Measurements from ENCODE around the gene CGNL1. TPM values are rescaled to one million over a fixed set of nuclear protein-coding genes. Genes with fewer than 3 reads are reported as not detected.

CGNL1 gene
- total RNA-seq, 2 donors from 2014 or later = 82.6 to 98.0 TPM

GRCh38 chr15:57518779-57519405 lies 142.6 kb downstream of the CGNL1 start:
- Mint-ChIP-seq H3K27ac (no peak overlapping the region), H3K4me3 (no peak overlapping the region), H3K27me3 (ENCODE audit: insufficient read depth) (no peaks in the 10 kb centered on the region), H3K36me3 (ENCODE audit: low read depth) (peaks cover 81% of the 10 kb centered on the region), H3K9me3 (no peaks in the 10 kb centered on the region), H3K4me1 (peaks cover 11% of the 10 kb centered on the region)
- no peak overlapping the region for H3K27ac ChIP-seq (ENCODE audit: low read depth, low read length)
- peaks cover 84% of the 10 kb centered on the region for H3K36me3 ChIP-seq (ENCODE audit: control insufficient read depth, insufficient read depth, low read length)
- H3K4me1 ChIP-seq (ENCODE audit: control insufficient read depth, insufficient read depth, low read length) = peaks cover 9% of the 10 kb centered on the region
- TF ChIP-seq, protein P1, sequence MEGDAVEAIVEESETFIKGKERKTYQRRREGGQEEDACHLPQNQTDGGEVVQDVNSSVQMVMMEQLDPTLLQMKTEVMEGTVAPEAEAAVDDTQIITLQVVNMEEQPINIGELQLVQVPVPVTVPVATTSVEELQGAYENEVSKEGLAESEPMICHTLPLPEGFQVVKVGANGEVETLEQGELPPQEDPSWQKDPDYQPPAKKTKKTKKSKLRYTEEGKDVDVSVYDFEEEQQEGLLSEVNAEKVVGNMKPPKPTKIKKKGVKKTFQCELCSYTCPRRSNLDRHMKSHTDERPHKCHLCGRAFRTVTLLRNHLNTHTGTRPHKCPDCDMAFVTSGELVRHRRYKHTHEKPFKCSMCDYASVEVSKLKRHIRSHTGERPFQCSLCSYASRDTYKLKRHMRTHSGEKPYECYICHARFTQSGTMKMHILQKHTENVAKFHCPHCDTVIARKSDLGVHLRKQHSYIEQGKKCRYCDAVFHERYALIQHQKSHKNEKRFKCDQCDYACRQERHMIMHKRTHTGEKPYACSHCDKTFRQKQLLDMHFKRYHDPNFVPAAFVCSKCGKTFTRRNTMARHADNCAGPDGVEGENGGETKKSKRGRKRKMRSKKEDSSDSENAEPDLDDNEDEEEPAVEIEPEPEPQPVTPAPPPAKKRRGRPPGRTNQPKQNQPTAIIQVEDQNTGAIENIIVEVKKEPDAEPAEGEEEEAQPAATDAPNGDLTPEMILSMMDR (conservative IDR thresholded peaks at IDR 0.05) = no peak
- no peaks in the 10 kb centered on the region for H3K27me3 ChIP-seq (ENCODE audit: control insufficient read depth, insufficient read depth, low read length, poor library complexity, severe bottlenecking)
- no peaks in the 10 kb centered on the region for H3K9me3 ChIP-seq (ENCODE audit: control insufficient read depth, low read length)
- no peak overlapping the region for H3K4me3 ChIP-seq (ENCODE audit: low read length)
- WGBS, 2 experiments (ENCODE audit: insufficient coverage in 1 of 2, insufficient read length in 1 of 2) = 92 to 93% methylated on average over 11 to 13 of the region's 13 CpGs
- H3K9ac ChIP-seq (ENCODE audit: extremely low read depth, low read length, poor library complexity, severe bottlenecking) = no peak overlapping the region
- DNase-seq = no peak

DNA sequence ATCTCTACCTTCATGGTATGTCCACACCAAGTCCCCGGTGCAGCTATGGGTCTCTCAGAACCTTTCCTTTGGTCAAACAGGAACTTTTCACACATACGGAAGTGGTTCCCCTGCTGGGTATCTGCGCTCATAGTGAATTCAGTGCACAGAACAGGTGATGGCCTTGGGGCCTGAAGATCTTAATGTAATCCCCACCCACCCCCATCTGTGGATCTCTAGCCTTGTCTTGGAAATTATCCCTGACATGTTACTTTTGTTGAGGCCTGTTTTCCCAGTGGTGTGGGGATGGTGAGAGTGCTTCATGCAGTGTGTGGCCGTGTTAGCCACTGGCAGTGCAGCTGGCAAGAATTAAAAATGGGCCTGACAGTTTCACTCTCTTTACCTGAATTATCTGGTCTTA lies 143.5 kb downstream of the CGNL1 start:
- Histone ChIP-seq H3K4me3 (ENCODE audit: low read length) (no peak overlapping the region), H3K9ac (ENCODE audit: extremely low read depth, low read length, poor library complexity, severe bottlenecking) (no peak overlapping the region), H3K27me3 (ENCODE audit: control insufficient read depth, insufficient read depth, low read length, poor library complexity, severe bottlenecking) (no peaks in the 10 kb centered on the region), H3K4me1 (ENCODE audit: control insufficient read depth, insufficient read depth, low read length) (peaks cover 16% of the 10 kb centered on the region), H3K9me3 (ENCODE audit: control insufficient read depth, low read length) (no peaks in the 10 kb centered on the region), H3K27ac (ENCODE audit: low read depth, low read length) (no peak overlapping the region), H3K36me3 (ENCODE audit: control insufficient read depth, insufficient read depth, low read length) (peaks cover 92% of the 10 kb centered on the region)
- no peak for DNase-seq
- 89 to 95% methylated on average over 2 to 4 of the region's 4 CpGs for WGBS, 2 experiments (ENCODE audit: insufficient coverage in 1 of 2, insufficient read length in 1 of 2)
- Mint-ChIP-seq H3K9me3 (no peaks in the 10 kb centered on the region), H3K4me3 (no peak overlapping the region), H3K27me3 (ENCODE audit: insufficient read depth) (no peaks in the 10 kb centered on the region), H3K27ac (no peak overlapping the region), H3K36me3 (ENCODE audit: low read depth) (peaks cover 84% of the 10 kb centered on the region), H3K4me1 (peaks cover 11% of the 10 kb centered on the region)
- TF ChIP-seq, protein P1 (conservative IDR thresholded peaks at IDR 0.05) = no peak

GRCh38 chr15:57521503-57521902 lies 145.2 kb downstream of the CGNL1 start:
- no peak for DNase-seq
- Mint-ChIP-seq H3K4me1 (peaks cover 24% of the 10 kb centered on the region), H3K27ac (no peak overlapping the region), H3K36me3 (ENCODE audit: low read depth) (peaks cover 73% of the 10 kb centered on the region), H3K4me3 (no peak overlapping the region), H3K27me3 (ENCODE audit: insufficient read depth) (no peaks in the 10 kb centered on the region), H3K9me3 (no peaks in the 10 kb centered on the region)
- H3K9ac ChIP-seq (ENCODE audit: extremely low read depth, low read length, poor library complexity, severe bottlenecking) = no peak overlapping the region
- TF ChIP-seq, protein P1 (conservative IDR thresholded peaks at IDR 0.05) = no peak
- H3K4me3 ChIP-seq (ENCODE audit: low read length) = no peak overlapping the region
- no peaks in the 10 kb centered on the region for H3K9me3 ChIP-seq (ENCODE audit: control insufficient read depth, low read length)
- WGBS, 2 experiments (ENCODE audit: insufficient coverage in 1 of 2, insufficient read length in 1 of 2) = 89% methylated on average over 1 of the region's 2 CpGs; no CpG with 5 or more reads in 1 of the 2 experiments
- H3K4me1 ChIP-seq (ENCODE audit: control insufficient read depth, insufficient read depth, low read length) = peaks cover 21% of the 10 kb centered on the region
- no peak overlapping the region for H3K27ac ChIP-seq (ENCODE audit: low read depth, low read length)
- peaks cover 91% of the 10 kb centered on the region for H3K36me3 ChIP-seq (ENCODE audit: control insufficient read depth, insufficient read depth, low read length)
- no peaks in the 10 kb centered on the region for H3K27me3 ChIP-seq (ENCODE audit: control insufficient read depth, insufficient read depth, low read length, poor library complexity, severe bottlenecking)

Measured in endodermal cell (in vitro differentiated cells).